ENCODE results near the gene PGAM4.

GRCh38 chrX:77938083-77938680 is 31.3 kb downstream of the PGAM4 start:
- TF ChIP-seq, protein P1, sequence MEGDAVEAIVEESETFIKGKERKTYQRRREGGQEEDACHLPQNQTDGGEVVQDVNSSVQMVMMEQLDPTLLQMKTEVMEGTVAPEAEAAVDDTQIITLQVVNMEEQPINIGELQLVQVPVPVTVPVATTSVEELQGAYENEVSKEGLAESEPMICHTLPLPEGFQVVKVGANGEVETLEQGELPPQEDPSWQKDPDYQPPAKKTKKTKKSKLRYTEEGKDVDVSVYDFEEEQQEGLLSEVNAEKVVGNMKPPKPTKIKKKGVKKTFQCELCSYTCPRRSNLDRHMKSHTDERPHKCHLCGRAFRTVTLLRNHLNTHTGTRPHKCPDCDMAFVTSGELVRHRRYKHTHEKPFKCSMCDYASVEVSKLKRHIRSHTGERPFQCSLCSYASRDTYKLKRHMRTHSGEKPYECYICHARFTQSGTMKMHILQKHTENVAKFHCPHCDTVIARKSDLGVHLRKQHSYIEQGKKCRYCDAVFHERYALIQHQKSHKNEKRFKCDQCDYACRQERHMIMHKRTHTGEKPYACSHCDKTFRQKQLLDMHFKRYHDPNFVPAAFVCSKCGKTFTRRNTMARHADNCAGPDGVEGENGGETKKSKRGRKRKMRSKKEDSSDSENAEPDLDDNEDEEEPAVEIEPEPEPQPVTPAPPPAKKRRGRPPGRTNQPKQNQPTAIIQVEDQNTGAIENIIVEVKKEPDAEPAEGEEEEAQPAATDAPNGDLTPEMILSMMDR (IDR thresholded peaks at IDR 0.05), result no peak
- TF ChIP-seq, protein P2, sequence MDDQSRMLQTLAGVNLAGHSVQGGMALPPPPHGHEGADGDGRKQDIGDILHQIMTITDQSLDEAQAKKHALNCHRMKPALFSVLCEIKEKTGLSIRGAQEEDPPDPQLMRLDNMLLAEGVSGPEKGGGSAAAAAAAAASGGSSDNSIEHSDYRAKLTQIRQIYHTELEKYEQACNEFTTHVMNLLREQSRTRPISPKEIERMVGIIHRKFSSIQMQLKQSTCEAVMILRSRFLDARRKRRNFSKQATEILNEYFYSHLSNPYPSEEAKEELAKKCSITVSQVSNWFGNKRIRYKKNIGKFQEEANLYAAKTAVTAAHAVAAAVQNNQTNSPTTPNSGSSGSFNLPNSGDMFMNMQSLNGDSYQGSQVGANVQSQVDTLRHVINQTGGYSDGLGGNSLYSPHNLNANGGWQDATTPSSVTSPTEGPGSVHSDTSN (IDR thresholded peaks at IDR 0.05), result no peak
- TF ChIP-seq SMC3 (IDR thresholded peaks at IDR 0.05; ENCODE audit: low read depth, low read length) (no peak), YY1 (IDR thresholded peaks at IDR 0.05; ENCODE audit: low read depth) (no peak), RFX5 (IDR thresholded peaks at IDR 0.05; ENCODE audit: low read length) (no peak), USF1 (IDR thresholded peaks at IDR 0.05; ENCODE audit: borderline replicate concordance, low read depth) (no peak), NFIC (IDR thresholded peaks at IDR 0.05; ENCODE audit: borderline replicate concordance) (no peak), TAF1 (IDR thresholded peaks at IDR 0.05; ENCODE audit: borderline replicate concordance, low read depth, low read length) (no peak), RAD21 (IDR thresholded peaks at IDR 0.05; ENCODE audit: low read length) (no peak), REST (IDR thresholded peaks at IDR 0.05; ENCODE audit: low read depth, low read length) (no peak), JUND (IDR thresholded peaks at IDR 0.05) (no peak), EZH2phosphoT487 (IDR thresholded peaks at IDR 0.05; ENCODE audit: borderline replicate concordance, low read depth) (no peak)
